ENCODE results near the gene RCN1. TPM values are rescaled to one million over a fixed set of nuclear protein-coding genes. Genes with fewer than 3 reads are reported as not detected.
A peak's percentile ranks its signal among the peaks of the same experiment; 100 is the strongest.

The RCN1 gene
- polyA plus RNA-seq, 1 donor (not counting 4 experiments of a cell fraction or from before 2014, with no cell fraction given), result 46.2 TPM

DNA sequence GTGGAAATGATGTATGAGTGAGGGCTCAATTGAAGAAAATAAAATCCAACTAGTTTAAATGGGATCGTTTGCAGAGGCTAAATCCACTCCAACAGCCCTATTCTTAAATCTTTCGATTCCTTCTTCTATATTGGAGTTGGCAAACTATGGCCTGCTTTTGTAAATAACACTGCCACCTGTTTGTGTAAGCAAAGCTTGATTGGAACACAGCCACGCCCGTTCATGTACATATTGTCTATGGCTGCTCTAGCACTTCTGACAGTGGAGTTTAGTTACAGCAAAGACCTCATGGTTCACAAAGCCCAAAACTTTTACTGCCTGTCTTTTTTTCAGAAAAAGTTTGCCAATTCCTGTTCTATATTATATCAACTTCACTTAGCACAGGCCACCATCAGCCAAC is 40.6 kb upstream of the RCN1 start:
- Histone ChIP-seq H3K27ac (ENCODE audit: control insufficient read depth, insufficient read depth, low read length) (no peak overlapping the region), H3K4me2 (ENCODE audit: control insufficient read depth, extremely low read depth, insufficient read depth, low read depth, low read length) (no peak overlapping the region), H3K79me2 (ENCODE audit: control insufficient read depth, insufficient read depth, low read length) (no peaks in the 10 kb centered on the region), H4K20me1 (ENCODE audit: control insufficient read depth, extremely low read depth, insufficient read depth, low read length) (no peaks in the 10 kb centered on the region), H3K4me1 (ENCODE audit: control insufficient read depth, extremely low read depth, insufficient read depth, low read length) (no peaks in the 10 kb centered on the region), H3K9me3 (ENCODE audit: control insufficient read depth, low read depth, low read length) (no peaks in the 10 kb centered on the region), H3K9ac (ENCODE audit: control insufficient read depth, extremely low read depth, insufficient read depth, low read length) (no peak overlapping the region), H3K27me3 (ENCODE audit: control insufficient read depth, extremely low read depth, insufficient read depth, low read length) (peaks cover 3% of the 10 kb centered on the region), H3K36me3 (ENCODE audit: control insufficient read depth in 2 of 2, extremely low read depth in 1 of 2, insufficient read depth in 2 of 2, low read length in 2 of 2) (no peaks in the 10 kb centered on the region), H3K9me1 (ENCODE audit: control insufficient read depth, extremely low read depth, insufficient read depth, low read length) (no peaks in the 10 kb centered on the region), H3K4me3 (ENCODE audit: control insufficient read depth in 2 of 3, extremely low read depth in 1 of 3, insufficient read depth in 2 of 3, low read depth in 1 of 3, low read length in 3 of 3) (no peak overlapping the region), H2AFZ (ENCODE audit: control insufficient read depth, low read length) (no peak overlapping the region)
- FAIRE-seq, result no peak
- DNase-seq (ENCODE audit: low read depth, low spot score), result no peak
- no peak for TF ChIP-seq EZH2 (IDR thresholded peaks at IDR 0.05; ENCODE audit: low read length)
- TF ChIP-seq, protein P1, sequence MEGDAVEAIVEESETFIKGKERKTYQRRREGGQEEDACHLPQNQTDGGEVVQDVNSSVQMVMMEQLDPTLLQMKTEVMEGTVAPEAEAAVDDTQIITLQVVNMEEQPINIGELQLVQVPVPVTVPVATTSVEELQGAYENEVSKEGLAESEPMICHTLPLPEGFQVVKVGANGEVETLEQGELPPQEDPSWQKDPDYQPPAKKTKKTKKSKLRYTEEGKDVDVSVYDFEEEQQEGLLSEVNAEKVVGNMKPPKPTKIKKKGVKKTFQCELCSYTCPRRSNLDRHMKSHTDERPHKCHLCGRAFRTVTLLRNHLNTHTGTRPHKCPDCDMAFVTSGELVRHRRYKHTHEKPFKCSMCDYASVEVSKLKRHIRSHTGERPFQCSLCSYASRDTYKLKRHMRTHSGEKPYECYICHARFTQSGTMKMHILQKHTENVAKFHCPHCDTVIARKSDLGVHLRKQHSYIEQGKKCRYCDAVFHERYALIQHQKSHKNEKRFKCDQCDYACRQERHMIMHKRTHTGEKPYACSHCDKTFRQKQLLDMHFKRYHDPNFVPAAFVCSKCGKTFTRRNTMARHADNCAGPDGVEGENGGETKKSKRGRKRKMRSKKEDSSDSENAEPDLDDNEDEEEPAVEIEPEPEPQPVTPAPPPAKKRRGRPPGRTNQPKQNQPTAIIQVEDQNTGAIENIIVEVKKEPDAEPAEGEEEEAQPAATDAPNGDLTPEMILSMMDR (optimal IDR thresholded peaks at IDR 0.05 in 1 of 3, IDR thresholded peaks at IDR 0.05 in 1 of 3, conservative IDR thresholded peaks at IDR 0.05 in 1 of 3; ENCODE audit: extremely low read depth in 1 of 3, insufficient read depth in 2 of 3, low read length in 3 of 3), result no peak
- dilution Hi-C loops (cut with MboI; ENCODE audit: extremely low pct_ligation_motif_present, low sequenced_read_pairs), result no loop called here

DNA sequence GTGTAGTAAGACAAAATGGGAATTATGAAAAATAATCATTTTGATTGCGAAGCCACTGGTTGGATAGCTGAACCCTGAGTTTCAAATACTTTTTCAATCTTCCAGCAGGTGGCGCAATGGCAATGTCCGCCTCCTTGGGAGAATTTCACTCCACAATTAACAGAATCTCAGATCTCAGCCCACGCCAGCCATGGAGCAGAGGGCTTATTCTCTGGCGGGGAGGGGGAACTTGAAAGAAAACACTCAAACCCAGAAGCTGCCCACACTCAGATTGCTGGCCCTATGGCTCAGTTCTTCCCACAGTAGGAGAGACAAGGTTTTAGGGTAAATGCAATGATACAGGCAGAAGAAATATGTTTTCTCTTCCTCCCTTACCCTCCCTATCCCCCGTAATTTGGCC is 38.7 kb upstream of the RCN1 start:
- Histone ChIP-seq H3K4me3 (ENCODE audit: control insufficient read depth in 2 of 3, extremely low read depth in 1 of 3, insufficient read depth in 2 of 3, low read depth in 1 of 3, low read length in 3 of 3) (no peak overlapping the region), H3K79me2 (ENCODE audit: control insufficient read depth, insufficient read depth, low read length) (no peaks in the 10 kb centered on the region), H3K4me2 (ENCODE audit: control insufficient read depth, extremely low read depth, insufficient read depth, low read depth, low read length) (no peak overlapping the region), H4K20me1 (ENCODE audit: control insufficient read depth, extremely low read depth, insufficient read depth, low read length) (no peaks in the 10 kb centered on the region), H3K36me3 (ENCODE audit: control insufficient read depth in 2 of 2, extremely low read depth in 1 of 2, insufficient read depth in 2 of 2, low read length in 2 of 2) (no peaks in the 10 kb centered on the region), H3K9me3 (ENCODE audit: control insufficient read depth, low read depth, low read length) (no peaks in the 10 kb centered on the region), H3K4me1 (ENCODE audit: control insufficient read depth, extremely low read depth, insufficient read depth, low read length) (no peaks in the 10 kb centered on the region), H3K9me1 (ENCODE audit: control insufficient read depth, extremely low read depth, insufficient read depth, low read length) (no peaks in the 10 kb centered on the region), H3K27me3 (ENCODE audit: control insufficient read depth, extremely low read depth, insufficient read depth, low read length) (peaks cover 3% of the 10 kb centered on the region), H3K27ac (ENCODE audit: control insufficient read depth, insufficient read depth, low read length) (no peak overlapping the region), H2AFZ (ENCODE audit: control insufficient read depth, low read length) (no peak overlapping the region), H3K9ac (ENCODE audit: control insufficient read depth, extremely low read depth, insufficient read depth, low read length) (no peak overlapping the region)
- dilution Hi-C loops (cut with MboI; ENCODE audit: extremely low pct_ligation_motif_present, low sequenced_read_pairs), result no loop called here
- FAIRE-seq (peak; percentile 59), DNase-seq (ENCODE audit: low read depth, low spot score) (no peak)
- TF ChIP-seq, protein P1 (optimal IDR thresholded peaks at IDR 0.05 in 1 of 3, IDR thresholded peaks at IDR 0.05 in 1 of 3, conservative IDR thresholded peaks at IDR 0.05 in 1 of 3; ENCODE audit: extremely low read depth in 1 of 3, insufficient read depth in 2 of 3, low read length in 3 of 3), result peak; percentile 63 to 70 (median 66)
- no peak for TF ChIP-seq EZH2 (IDR thresholded peaks at IDR 0.05; ENCODE audit: low read length)

Measured in keratinocyte (primary cell).